ENCODE results near the gene PACS2.

Gene PACS2

DNA sequence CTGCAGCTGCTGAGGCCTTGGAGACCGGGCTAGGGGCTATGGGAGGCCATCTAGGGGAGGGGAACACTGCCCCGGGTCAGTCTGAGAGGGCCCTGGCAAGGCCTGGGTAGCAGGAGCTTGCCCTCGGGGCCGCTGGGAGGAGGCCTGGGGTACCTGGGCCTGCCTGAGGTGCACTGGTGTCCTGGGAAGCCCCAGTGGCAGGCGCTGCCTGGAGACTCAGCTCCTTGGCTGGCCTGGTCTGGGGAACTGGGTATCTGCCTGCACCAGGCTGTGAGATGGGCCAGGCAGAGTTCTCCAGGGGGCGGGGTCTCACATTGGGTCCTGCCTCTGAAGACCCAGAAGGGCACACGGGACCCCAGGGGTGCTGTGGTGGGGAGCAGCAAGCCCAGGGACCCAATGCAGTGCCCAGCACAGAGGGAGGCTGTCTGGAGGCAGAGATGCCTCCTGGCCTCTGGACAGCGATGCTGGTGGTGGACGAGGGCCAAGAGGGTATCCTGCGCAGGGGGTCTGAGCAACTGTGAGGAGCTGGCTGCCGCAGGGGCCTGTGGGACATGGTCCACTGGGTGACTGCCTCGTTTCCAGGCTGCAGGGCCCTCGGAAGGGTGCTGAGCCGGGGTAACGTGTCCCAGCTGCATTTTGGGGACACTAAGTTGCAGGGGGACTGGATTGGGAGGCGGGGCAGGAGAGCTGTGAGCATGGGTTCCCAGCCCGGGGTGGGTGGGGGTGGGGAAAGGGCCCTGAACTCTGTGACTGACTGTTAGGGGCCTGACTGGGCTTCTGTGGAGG is 97.6 kb downstream of the PACS2 start:
- no peak for DNase-seq

DNA sequence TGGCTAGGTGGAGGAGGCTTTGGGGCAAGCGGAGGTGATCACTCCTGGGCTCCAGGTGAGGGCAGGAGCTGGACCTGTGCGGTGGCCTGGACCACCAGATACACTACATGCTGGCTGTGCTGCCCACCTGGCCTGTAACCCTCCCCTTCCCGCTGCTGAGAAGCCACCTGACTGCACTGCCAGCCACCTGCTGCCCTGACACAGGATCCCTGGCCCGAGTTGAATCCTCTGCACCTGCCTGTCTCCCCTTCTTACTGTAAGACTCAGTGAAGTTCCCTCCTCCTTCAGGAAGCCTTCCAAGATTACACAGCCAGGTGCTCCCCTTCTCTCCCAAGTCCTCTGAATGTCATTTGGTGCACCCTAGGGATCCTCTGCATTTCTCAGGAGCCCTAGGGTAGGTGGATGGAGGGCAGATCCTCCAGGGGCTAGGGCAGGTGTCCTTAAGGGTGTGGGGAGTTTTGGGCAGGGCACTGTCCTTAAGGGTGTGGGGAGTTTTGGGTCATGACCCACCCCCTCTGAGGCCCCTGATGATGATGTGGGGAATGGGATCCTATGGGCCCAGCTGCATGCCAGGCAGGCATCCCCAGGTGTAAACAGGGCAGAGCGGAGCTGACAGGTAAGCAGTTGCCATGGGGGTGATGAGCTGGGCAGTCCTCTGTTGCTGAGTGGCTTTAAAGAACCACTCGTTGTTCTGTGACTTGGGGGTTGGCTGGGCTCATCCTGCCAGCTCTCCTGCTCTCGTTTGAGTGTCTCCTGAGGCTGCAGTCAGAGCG is 98.4 kb downstream of the PACS2 start:
- no peak for DNase-seq

DNA sequence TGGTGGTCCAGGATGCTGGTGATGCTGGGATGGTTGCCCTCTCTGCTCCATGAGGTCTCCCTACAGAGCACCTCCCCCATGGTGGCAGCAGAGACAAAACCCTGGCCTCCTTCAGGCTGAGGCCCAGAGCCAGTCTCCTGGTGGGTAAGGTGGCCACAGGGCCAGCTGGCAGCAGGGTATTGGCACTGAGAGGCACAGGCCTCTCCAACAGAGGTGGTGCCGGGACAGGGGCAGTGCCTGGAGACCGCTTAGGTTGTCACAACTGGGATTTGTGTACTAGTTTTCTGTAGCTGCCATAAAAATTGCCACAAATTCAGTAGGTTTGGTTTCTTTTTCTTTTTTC is 99.0 kb downstream of the PACS2 start:
- no peak for DNase-seq

DNA sequence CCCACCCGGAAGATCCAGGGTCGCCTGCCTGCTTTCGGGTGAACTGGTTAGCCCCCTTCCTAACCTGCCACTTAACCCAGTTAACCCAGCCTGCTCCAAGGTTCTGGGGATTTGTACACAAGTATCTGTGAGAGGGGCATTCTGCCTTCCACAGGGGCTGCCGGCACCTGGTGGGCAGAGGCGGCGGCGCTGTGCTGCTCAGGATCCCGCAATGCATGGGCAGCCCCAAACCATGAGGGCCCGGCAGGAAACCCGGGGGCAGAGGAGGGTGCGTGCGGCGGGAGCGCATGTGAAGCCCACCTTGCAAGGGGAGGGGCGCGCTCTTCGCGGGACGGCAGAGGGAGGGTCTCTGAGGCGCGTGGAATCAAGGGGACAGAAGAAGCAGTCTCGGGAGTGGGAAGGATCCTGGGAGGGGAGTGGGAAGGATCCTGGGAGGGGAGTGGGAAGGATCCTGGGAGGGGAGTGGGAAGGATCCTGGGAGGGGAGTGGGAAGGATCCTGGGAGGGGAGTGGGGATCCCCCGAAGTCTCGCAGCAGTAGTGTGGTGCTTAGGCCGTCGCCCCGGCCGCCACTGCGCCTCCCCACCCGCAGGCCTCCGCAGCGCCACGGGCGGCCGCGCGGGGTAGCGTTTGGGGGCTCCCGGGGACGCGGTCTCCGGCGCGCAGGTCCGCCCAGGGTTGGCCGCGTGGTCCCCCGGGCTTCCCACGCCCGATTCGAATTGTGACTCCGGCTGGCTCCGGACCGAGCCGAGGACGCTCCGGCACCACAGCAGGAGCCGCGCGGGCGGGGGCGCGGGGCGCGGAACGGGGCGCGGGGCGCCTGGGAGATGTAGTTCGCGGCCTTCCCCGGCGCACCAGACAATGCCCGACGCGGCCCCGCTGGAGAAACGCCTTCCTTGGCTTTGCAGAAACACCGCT is 100.2 kb downstream of the PACS2 start:
- peak; percentile 57 to 70 for DNase-seq

DNA sequence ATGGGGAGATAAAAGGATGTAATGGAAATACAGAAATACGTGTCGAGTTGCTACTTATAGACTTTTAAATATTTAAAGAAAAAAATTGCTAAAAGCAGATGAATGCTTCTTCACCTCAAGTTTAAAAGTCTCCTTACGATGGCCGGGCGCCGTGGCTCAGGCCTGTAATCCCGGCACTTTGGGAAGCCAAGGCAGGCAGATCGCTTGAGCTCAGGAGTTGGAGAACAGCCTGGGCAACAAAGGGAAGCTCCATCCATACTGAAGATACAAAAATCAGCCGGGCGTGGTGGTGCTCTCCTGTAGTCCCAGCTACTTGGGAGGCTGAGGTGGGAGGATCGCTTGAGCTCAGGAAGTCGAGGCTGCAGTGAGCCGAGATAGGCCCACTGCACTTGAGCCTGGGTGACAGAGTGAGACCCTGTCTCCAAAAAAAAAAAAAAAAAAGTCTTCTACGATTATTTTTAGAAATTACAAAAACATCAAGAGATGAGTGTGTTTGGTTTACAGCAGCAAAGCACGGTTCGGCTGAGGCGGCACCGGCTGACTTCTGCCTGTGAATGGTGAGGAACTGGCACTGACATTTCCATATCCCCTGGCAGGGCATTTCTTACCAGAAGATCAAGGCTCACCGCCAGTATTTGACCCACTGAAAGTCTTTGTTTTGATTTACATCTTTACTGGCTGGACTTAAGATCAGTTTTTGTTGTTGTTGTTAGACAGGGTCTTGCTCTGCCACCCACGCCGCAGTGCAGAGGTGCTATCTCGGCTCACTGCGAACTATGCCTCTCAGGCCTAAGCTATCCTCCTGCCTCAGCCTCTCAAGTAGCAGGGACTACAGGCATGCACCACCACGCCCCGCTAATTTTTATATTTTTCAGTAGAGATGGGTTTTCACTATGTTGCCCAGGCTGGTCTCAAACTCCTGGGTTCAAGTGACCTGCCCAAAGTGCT is 101.2 kb downstream of the PACS2 start:
- DNase-seq: no peak

DNA sequence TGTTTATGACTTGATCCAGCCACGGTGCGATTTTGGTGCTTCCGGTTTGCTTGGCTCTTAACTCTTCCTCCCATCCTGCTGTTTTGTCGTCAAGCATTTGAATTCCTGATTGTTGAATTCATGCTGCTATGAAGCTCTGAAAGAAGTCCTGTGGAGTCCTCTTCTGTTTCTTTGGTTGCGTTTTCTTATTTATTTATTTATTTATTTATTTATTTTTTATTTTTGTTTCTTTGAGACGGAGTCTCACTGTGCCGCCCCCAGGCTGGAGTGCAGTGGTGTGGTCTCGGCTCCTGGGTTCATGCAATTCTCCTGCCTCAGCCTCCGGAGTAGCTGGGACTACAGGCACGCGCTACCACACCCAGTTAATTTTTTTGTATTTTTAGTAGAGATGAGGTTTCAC is 102.1 kb downstream of the PACS2 start:
- DNase-seq: no peak

DNA sequence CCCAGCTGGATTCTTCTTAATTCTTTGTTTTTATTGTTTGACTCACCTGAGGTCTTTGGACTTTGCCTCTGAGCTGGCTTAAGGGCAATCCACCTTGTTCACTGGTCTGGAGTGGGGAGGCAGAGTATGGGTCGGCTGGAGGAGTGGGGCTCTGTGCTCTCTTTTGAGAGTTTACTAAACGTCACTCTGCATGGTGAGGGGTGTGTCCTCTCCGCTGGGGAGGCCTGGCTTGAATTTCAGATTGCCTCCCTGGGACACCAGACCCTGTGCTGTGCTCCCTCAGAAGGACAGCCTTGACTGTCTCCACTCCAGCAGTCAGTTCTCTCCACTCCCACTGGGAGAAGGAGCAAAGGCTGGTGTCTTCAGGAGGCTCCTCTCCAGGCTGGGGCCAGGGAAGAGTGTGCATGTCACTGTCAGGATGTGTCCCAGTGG is 103.2 kb downstream of the PACS2 start:
- no peak for DNase-seq

DNA sequence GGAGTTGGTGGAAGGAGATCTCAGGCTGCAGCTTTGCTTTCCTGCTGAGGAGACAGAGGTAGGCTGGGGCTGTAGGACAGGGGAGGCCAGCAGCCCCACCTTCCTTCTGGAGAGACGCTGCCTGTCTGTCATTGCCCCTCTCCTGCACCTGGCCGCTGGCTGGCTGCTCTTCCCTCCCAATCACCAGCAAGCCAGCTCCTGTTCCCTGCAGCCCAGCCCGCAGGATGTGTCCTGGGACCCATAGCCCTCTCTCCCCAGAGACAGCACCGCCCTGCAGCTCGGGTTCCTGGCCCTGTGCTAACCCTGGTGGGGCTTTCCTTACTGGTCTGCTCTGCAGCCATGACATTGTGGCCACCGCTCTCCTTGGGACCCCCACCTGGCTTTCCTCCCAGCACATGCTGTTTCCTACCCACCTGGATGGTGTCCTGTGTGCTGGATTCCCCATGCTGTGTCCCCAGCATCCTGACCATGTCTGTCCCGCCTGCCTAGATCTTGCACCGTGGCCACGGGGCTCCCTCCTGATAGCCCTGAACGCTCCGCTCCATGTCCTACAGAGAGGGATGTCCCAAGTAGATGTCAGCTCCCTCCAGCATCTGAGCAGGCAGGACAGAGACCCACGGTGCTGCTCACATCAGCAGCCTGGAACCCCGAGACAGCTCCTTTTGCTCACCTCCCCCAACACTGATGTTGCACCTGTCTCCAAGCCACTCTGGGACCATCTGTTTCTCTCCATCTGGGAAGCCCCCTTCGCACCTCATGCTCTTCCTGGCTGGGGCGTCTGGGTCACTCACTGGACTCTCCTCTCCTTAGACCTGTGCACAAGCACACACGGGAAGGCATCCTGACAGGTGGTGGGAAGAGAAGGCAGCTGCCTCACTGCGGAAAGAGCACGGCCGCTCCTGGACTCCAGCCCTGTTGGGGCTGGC is 104.0 kb downstream of the PACS2 start:
- no peak for DNase-seq

DNA sequence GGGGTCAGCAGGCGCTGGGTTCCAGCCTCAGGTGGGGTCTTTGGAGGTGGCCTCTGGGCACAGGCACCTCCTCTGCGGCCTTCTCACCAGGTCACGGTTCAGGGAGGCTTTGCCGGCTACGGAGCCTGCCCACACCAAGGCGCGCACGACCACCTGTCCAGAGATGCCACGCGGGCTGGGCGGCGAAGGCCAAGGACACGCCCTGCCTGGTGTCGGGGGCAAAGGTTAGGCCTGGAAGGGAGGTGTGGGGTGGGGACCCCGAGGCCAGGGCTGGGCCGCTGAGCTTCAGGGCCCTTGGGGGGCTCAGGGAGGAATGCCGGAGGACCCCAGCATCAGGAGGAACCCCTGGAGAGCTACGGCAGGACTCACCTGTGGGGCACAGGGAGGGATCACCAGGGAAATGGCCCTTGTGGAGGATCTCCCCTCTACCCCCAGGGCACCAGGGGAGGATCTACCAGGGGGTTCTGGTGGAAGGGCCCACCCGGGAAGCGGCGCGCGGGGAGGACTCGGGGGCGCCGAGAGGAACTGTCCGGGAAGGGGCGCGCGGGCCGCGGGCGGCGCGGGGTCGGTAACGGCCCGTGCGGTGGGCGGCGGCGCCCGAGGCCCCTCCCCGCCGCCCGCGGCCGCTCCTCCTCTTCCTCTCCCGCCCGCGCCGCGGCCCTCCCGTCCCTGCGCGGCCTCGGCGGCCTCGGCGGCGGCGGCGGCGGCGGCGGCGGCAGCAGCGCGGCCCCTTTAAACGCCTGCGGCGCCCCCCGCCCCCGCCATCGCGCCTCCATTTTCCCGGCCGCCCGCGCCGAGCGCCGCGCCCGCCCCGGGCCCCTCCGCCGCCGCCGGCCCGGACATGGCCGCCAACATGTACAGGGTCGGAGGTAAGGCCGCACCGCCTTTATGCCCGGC is 104.9 kb downstream of the PACS2 start, which contains the start of gene MTA1:
Gene MTA1 (plus strand): TSS at position 633 of the 897 bp plus-strand sequence. CDS start 209 bp downstream, at position 842.
- DNase-seq: peak; percentile 35 to 66

DNA sequence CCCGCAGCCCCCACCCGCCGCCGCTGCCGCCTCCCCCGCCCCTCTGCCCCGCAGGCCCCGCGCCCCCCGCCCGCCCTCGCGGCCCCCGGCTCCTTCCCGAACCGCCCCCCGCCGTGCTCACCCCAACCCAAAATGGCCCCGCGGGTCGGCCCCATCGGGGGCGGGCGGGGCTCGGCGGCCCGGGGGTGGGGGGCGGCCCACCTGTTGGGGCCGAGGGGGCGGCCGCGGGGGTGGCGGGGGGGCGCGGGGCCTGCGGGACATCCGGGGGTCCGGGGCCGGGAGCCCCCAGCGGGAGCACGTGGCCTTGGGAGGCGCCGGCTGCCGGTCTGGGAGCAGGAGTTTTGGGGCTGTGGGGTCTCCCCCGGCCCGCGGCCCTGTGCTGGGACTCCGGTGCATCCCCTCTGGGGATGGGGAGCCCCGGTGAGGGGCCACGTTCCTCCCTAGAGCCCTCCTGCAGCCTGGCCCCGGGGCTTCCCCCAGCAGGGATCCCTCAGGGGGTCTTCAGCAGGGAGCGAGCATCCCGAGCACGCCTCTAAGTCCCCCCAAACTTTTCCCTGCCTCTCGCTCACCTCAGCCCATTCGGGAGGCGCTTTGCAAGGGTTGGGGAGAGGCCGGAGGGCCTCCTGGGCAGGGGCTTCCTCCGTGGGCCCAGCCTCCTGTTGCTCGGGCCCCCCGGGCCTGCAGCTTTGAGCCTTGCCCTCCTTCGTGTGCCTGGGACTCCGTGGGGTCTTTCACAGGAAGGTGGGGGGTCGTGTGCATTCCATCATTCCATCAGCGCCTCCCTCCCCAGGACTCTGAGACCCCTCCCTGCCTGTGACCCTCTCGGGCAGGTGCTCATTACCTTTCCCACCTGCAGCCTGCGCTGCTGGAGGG is 105.8 kb downstream of the PACS2 start:
- peak in 1 of 2 experiments; percentile 31 for DNase-seq

DNA sequence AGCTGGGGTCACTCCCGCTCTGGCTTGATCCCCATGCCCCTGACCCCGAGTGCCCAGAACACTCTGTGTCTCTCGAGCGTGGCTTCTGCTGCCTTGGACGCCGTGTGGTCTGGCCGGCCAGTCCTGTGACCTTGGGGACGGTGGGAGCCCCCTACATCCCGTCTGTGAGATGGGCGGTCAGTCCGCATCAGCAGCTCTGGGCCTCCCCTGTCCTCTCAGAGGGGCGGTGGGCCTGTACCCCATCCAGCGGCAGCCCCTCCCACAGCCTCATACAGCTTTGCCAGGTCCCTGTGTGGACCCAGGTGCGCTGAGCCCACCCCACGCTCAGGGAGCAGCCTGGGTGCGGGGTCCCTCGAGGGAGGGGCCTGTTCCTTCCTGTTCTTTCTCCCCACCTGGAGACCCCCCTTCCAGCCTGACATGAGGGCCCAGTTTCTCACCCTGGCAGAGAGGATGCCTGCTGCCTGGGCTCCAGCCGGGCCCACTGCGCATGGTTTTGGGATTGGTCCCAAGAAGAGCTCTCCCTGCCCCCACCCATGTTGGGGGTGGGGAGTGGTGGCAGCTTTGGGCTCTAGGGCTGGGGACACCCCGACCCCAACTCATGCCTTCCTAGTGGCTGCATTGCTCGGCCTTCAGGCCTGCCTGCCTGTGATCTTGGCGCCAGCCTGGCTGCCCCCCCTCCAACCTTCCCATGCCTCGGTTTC is 106.6 kb downstream of the PACS2 start:
- no peak for DNase-seq

DNA sequence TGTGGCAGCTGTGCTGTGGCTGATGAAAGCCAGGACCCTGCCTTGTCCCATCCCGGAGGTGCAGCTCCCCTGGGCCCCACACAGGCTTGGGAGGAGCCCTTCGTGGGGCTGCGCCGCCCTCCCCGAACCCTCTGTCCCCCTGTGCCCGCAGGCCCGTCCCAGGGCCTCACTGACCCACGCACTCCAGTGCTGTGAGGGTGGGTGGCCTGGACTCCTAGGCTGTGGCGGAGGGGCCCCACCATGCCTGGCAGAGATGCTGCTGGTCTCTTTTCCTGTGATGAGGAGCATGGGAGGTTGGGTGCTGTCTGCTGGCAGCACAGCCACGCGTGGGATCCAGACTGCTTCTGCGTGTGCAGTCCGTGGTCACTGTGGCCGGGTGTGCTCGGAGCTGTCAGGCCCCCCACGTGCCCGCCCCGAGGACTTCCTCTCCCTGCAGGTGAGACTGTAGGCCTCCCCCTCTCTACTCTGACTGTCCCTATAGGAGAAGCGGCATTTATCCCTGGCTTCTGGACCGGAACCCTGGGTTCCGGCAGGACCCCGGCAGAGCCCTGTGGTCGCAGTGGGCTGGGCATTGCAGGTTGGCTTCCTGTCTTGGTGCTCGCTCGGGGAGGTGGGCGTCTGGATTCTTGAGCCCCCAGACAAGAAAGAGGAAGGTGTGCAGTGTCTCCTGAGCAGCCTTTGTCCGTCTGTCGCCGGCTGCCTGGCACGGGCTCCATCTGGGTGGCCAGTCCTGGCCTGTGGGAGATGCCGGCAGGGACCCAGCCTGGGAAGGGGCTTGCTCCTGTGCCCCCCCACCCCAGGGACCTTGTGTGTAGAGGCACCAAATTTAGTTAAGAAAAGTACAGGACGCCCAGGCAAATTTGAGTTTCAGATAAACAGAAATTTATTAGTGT is 107.4 kb downstream of the PACS2 start:
- no peak for DNase-seq

DNA sequence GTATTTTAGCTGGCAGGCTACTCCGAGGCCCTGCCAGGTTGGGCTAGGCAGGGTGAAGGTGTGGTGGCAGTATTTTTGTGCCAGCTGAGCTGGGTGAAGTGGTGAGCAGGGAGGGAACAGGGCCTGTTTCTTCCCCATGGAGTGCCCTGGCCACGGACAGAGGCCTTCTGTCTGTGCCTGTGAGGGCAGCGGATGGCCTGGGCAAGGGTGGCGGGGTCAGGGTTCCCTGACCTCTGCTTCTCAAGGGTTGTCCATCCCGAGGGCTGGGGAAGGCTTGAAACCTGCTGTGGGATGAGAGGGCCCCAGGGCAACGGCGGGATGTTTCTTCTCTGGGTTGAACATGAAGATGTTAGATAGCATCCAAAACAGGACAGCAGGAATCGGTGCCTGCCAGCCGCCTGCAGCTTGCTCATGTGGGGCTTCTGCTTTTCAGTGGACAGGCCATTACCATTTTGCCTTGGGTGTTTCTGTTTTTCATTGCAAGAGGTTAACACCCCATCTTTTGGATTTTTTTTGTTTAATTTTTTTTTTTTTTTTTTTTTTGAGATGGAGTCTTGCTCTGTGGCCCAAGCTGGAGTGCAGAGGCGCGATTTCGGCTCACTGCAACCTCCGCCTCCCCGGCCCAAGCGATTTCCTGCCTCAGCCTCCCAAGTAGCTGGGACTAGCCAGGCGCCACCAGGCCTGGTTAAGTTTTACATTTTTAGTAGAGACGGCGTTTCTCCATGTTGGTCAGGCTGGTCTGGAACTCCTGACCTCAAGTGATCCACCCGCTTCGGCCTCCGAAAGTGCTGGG is 108.3 kb downstream of the PACS2 start:
- DNase-seq: no peak

DNA sequence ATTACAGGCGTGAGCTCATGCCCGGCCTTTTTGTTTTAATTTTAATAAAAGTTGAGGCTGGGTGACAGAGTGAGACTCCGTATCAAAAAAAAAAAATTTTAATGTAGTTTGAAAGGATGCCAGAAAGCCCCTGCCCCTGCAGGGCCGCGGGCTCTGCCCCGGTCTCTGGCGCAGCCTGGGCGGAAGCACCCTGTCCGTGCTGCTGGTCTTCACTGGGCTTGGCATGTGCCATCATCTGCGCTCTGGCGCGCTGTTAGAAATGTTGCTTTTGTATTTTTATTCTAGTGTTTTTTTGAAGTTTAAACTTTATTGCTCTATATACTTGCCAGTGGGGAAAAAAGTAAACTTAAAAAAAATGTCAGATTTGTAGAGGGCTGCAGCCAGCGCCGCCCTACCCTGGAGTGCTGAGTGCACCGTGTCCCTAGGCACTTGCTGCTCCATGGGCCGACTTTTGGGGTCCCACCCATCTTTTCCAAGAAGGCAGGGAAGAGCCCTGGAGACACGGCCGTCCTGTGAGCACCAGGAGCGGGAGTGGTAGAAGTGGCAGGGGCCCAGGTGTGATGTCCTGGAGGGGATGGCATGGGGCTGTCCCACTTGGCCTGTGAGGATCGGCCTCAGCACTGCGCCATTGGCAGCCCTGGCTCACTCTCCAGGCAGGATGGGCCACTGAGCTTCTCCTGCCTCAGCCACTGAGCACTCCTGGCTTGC is 109.1 kb downstream of the PACS2 start:
- DNase-seq: no peak

DNA sequence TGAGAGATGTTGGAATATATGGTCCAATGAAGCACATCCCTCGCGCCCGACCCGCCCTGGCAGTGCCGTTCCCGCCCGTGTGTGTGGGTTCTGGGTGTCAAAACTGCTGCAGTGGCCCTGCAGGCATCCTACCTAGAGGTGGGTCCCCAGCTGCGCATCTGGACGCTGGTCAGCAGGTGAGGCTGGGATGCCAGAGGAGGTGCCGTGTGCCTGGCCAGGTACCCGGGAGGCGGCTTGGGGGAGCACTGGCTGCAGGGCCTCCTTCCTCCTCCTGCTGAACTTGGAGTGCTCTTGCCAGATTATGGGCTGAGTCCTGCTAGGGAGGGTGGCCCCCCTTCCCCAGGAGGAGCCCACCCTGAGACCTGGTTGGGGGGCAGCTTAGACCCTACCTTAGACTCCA is 110.3 kb downstream of the PACS2 start:
- no peak for DNase-seq

All from stimulated activated CD4-positive, alpha-beta T cell treated with anti-CD3 and anti-CD28 coated beads, Interleukin-4, amount 100 ng/mL, for 4 hours (primary cell).